IPS-NIHi7 (cell line): ENCODE measurements around the gene ANKRD29.
"Not testable (repeated sequence)": the region's sequence is repeated elsewhere in the genome, so short reads cannot be mapped to it uniquely, and the experiment has no call there.

Experiments
- DNase-seq: peaks from one replicate; pipeline ENCODE4 v3.0.0; 2012; ENCODE audit warnings: mixed read lengths; ENCODE audit errors: extremely low spot score

ANKRD29 gene

DNA sequence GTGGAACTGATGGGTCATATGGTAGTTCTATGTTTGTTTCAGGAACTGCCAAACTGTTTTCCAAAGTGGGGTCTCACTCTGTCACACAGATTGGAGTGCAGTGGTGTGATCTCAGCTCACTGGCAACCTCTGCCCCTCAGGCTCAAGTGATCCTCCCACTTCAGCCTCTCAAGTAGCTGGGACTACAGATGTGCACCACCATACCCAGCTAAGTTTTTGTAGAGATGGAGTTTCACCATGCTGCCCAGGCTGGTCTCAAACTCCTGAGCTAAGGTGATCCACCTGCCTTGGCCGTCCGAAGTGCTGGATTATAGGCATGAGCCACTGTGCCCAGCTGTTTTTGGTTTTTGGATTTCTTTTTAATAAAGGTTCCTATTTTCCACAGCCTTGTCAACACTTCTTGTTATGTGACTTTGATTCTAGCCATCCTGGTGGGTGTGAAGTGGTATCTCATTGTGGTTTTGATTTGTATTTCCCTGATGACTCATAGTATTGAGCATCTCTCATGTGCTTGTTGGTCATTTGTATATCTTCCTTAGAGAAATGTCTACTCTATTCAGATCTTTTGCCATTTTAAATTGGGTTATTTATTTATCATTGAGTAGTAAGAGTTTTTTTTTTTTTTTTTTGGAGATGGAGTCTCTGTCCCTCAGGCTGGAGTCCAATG, 99.2 kb downstream of the ANKRD29 start:
- no peak for DNase-seq

DNA sequence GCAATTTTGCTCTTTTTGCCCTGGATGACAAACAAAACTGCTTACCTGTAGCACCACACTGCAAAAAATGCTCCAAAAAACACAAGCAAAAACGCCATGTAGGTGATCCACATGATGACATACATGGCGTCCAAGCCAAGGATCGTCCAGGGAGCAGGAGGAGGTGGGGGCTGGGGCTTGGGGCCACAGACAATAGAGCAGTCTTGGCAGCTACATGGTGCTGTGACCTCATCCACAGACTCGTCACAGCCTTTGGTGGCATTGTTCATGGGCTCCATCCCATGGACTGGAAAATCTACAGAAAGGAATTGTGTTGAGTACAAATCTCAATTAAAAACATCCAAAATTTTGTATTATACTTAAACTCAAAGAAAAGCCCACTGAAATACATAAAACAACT, 102.5 kb downstream of the ANKRD29 start:
- DNase-seq = no peak

DNA sequence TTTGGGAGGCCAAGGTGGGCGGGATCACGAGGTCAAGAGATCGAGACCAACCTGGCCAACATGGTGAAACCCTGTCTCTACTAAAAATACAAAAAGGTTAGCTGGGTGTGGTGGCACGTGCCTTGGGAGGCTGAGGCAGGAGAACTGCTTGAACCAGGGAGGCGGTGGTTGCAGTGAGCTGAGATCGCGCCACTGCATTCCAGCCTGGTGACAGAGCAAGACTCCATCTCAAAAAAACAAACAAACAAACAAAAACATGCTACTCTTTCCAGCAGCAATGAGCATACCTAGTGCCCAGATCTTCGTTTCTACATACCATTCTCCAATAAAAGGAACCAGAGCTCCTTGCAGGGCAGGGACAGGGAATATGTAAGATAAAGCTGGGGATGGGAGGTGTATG, 105.2 kb downstream of the ANKRD29 start:
- not testable (repeated sequence) for DNase-seq

DNA sequence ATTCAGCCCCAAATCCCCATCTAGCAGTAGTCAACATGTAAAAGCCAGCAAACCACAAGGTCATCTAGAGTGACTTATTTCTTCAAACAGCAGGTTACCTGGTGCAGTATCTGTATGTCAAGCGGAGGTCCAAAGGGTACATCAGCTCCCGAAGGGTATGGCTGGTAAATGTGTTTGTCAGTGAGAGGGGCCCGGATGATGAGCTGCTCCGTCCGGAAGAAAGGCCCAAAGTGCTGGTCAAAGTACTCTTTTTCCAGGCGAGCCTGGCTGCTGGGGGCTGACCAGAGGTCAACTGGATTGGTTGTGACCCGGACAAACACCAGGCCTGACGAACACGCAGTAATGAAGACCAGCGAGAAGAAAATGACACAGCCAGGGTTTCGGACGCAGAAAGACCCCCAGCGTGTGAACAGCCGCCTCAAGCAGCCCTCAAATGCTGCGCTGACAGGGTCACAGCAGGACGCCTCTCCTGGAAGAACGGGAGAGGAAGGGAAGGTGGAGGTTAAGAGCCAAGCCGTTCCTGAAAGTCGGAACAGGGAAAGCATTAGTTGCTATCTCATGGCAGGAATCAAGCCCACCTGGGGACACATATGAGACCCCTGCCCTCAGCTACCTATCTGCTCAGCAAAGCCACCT, 106.4 kb downstream of the ANKRD29 start:
- no peak for DNase-seq

DNA sequence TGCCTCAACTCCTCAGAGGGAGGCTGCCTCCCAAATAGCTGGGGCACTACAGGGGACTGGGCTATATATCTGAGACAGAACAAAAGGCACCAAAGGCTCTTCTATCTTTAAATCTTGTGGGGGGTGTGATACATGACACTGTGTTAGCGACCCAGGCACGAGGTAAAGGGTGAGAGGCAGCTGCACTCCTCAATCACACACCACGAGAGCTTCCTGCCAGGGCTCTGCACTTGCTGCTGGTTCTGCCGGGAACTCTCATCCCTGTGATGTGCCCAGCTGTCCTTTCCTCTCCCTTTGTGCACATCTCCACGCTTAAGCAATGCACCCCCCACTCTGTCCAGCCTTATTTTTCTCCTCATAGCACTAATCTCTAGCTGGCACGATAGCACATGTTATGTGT, 108.8 kb downstream of the ANKRD29 start:
- DNase-seq = no peak

DNA sequence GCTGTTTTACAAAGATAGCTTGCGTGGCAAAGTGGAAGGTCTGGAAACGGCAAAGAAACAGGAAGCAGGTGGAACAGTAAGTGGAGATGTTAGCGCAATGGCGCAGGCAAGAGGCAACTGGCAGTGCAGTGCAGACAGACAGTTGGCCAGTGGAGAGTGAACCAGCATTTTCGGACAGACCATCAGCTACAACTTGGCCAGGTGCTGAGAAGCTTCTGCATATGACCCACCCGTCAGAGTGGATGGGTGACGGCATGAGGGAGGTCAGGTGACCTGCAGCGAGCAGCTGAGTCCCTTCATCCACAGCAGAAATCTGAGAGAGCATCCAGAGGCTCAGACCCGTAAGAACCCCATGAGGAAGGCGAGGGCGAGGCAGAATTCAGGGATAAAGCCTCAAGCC, 110.2 kb downstream of the ANKRD29 start:
- DNase-seq = no peak

DNA sequence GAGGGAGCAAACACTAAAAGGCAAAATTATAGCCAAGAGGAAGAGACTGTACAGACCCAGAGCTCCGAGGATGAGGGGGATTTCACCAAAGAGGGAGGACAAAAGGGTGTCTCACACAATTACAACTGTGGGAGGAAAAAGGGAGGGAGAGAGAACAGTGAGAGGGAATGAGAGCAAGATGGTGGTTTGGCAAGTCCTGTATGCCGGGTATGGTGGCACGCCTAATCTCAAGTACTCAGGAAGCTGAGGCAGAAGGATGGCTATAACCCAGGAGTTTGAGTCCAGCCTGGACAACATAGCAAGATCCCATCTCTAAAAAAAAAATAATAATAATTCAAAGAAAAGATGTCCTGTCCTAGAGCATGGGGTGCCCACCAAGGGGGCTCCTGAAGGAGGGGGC, 110.7 kb downstream of the ANKRD29 start:
- no peak for DNase-seq

DNA sequence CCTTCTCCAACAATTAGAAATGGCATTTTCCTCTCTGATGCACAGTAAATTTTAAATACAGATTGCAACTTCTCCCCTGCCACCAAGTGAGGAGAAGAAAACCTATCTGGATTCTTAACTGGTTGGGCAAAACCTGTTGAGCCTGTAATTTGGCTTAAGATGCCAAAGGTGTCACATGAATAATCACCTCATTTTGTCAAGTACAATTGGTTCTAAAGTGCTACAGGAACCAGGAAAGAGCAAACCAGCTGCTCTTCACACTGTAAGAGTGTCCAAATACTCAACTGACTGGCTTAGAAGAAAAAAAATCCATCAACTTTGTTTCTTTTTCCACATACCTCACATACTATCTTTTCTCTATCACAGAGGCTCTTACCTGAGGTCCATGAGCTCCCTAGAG, 111.8 kb downstream of the ANKRD29 start:
- DNase-seq = no peak
